ENCODE data around the gene CHAT.
A peak's percentile ranks its signal among the peaks of the same experiment; 100 is the strongest.

The CHAT gene

DNA sequence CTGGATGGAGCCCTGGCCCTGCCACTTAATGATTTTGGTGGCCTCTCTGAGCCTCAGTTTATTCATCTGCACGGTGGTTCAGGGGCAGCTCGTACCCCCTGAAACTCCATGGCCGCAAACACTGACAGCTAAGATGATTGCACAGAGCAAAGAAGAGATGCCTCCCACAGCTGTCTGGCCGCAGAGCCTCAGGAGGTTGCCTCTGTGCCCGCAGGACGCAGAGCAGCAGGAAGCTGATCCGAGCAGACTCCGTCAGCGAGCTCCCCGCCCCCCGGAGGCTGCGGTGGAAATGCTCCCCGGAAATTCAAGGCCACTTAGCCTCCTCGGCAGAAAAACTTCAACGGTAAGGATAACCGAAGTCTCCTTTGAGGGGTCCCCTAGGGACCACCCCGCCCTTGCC is 35.5 kb downstream of the CHAT start:
- Histone ChIP-seq H3K27ac (ENCODE audit: extremely low read depth, low read depth, low read length) (no peak overlapping the region), H3K9me3 (ENCODE audit: control insufficient read depth, insufficient read depth, low read depth, low read length) (no peaks in the 10 kb centered on the region), H3K4me1 (ENCODE audit: control insufficient read depth, insufficient read depth, low read length) (no peaks in the 10 kb centered on the region), H3K4me3 (ENCODE audit: low read depth, low read length) (no peak overlapping the region), H3K36me3 (ENCODE audit: control insufficient read depth in 2 of 2, insufficient read depth in 1 of 2, low read length in 2 of 2) (no peaks in the 10 kb centered on the region)
- POLR2A ChIA-PET = no interaction called here
- CTCF ChIA-PET = interaction anchor here (1.5 kb wide), 1 partner anchor 56 kb away, joined by 4 read pairs; no protein-coding TSS in a partner anchor
- TF ChIP-seq SCRT1 (tag by site-specific recombination; IDR thresholded peaks at IDR 0.05; ENCODE audit: borderline replicate concordance) (no peak), ZNF433 (tag by site-specific recombination; IDR thresholded peaks at IDR 0.05; ENCODE audit: low read depth) (no peak), GLIS2 (tag by site-specific recombination; IDR thresholded peaks at IDR 0.05) (no peak), ZNF266 (tag by site-specific recombination; IDR thresholded peaks at IDR 0.05; ENCODE audit: low read depth) (no peak), ZNF792 (tag by site-specific recombination; IDR thresholded peaks at IDR 0.05) (no peak)

DNA sequence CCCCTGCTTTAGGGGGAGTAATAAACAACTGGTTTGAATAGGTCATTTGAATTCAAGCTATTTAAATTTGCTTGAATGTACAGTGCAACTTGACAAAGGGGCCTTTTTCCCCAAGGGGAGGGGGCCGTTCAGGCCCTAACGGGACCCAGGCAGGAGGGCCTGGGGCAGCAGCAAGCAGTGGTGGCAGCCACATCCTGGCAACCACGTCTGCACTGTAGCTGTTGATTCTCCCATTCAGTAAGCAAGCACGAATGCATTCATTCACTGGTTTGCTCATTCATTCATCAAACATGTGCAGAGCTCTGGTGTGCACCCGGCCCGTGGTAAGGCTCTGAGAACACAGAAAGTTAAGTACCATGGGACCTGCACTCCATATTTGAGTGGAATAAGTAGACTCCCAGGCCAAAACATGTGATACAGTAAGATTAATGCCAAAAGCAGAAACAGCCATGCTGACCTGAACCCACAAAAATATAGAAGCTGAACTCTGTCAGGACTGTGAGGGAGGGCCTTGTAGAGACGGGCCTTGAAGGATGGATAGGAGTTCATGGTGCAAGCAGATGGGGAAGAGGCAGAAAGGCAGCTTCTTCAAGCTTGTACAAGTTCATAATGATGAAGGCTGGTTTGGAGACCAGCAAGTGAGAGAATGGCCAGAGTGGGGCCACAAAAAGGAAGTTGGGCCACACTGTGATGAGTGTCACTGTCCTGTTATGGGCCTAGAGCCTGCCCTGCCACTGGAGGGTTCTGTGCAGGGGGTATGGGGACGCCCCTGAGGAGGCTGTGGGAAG is 36.3 kb downstream of the CHAT start:
- Histone ChIP-seq H3K9me3 (ENCODE audit: control insufficient read depth, insufficient read depth, low read depth, low read length) (no peaks in the 10 kb centered on the region), H3K4me3 (ENCODE audit: low read depth, low read length) (no peak overlapping the region), H3K27ac (ENCODE audit: extremely low read depth, low read depth, low read length) (no peak overlapping the region), H3K4me1 (ENCODE audit: control insufficient read depth, insufficient read depth, low read length) (no peaks in the 10 kb centered on the region), H3K36me3 (ENCODE audit: control insufficient read depth in 2 of 2, insufficient read depth in 1 of 2, low read length in 2 of 2) (no peaks in the 10 kb centered on the region)
- CTCF ChIA-PET = interaction anchor here (0.6 to 1.5 kb wide), 2 partner anchors 57 to 1556 kb away, joined by 4 to 8 read pairs; no protein-coding TSS in a partner anchor
- peak; percentile 66; the same call in 1 of the 2 replicates for TF ChIP-seq ZFP3 (tag by site-specific recombination; IDR thresholded peaks at IDR 0.05; ENCODE audit: low read depth)
- TF ChIP-seq, protein P1, sequence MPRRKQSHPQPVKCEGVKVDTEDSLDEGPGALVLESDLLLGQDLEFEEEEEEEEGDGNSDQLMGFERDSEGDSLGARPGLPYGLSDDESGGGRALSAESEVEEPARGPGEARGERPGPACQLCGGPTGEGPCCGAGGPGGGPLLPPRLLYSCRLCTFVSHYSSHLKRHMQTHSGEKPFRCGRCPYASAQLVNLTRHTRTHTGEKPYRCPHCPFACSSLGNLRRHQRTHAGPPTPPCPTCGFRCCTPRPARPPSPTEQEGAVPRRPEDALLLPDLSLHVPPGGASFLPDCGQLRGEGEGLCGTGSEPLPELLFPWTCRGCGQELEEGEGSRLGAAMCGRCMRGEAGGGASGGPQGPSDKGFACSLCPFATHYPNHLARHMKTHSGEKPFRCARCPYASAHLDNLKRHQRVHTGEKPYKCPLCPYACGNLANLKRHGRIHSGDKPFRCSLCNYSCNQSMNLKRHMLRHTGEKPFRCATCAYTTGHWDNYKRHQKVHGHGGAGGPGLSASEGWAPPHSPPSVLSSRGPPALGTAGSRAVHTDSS (tag by site-specific recombination; IDR thresholded peaks at IDR 0.05) = no peak
- POLR2A ChIA-PET = no interaction called here

DNA sequence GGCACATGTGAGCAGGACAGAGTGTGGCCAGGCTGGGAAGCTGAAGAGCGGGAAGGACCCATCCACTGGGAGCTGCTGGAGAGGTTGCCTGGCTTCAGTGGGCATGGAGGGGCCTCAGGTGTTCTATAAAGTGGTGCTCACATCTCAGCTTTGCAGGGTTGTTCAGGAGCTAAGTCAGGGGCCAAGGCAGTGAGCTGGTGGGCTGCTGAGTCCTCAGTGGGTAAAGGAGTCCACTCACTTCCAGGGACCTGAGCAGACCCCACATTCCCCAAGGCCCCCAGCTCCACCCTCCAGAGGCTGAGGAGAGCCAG is 36.8 kb downstream of the CHAT start:
- ChIA-PET CTCF (interaction anchor here (0.6 to 1.5 kb wide), 2 partner anchors 57 to 1556 kb away, joined by 4 to 8 read pairs; no protein-coding TSS in a partner anchor), POLR2A (no interaction called here)
- TF ChIP-seq, protein P2, sequence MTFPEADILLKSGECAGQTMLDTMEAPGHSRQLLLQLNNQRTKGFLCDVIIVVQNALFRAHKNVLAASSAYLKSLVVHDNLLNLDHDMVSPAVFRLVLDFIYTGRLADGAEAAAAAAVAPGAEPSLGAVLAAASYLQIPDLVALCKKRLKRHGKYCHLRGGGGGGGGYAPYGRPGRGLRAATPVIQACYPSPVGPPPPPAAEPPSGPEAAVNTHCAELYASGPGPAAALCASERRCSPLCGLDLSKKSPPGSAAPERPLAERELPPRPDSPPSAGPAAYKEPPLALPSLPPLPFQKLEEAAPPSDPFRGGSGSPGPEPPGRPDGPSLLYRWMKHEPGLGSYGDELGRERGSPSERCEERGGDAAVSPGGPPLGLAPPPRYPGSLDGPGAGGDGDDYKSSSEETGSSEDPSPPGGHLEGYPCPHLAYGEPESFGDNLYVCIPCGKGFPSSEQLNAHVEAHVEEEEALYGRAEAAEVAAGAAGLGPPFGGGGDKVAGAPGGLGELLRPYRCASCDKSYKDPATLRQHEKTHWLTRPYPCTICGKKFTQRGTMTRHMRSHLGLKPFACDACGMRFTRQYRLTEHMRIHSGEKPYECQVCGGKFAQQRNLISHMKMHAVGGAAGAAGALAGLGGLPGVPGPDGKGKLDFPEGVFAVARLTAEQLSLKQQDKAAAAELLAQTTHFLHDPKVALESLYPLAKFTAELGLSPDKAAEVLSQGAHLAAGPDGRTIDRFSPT (tag by site-specific recombination; IDR thresholded peaks at IDR 0.05) = no peak
- TF ChIP-seq ZFHX2 (tag by site-specific recombination; conservative IDR thresholded peaks at IDR 0.05) = no peak
- TF ChIP-seq, protein P3, sequence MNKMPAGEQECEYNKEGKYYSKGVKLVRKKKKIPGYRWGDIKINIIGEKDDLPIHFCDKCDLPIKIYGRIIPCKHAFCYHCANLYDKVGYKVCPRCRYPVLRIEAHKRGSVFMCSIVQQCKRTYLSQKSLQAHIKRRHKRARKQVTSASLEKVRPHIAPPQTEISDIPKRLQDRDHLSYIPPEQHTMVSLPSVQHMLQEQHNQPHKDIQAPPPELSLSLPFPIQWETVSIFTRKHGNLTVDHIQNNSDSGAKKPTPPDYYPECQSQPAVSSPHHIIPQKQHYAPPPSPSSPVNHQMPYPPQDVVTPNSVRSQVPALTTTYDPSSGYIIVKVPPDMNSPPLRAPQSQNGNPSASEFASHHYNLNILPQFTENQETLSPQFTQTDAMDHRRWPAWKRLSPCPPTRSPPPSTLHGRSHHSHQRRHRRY (tag by site-specific recombination; IDR thresholded peaks at IDR 0.05) = no peak
- TF ChIP-seq, protein P4, sequence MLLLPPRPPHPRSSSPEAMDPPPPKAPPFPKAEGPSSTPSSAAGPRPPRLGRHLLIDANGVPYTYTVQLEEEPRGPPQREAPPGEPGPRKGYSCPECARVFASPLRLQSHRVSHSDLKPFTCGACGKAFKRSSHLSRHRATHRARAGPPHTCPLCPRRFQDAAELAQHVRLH (tag by site-specific recombination; IDR thresholded peaks at IDR 0.05) = no peak
- no peak for TF ChIP-seq ZNF626 (tag by site-specific recombination; IDR thresholded peaks at IDR 0.05)
- TF ChIP-seq ZNF514 (tag by site-specific recombination; IDR thresholded peaks at IDR 0.05) = no peak
- TF ChIP-seq ZNF558 (tag by site-specific recombination; IDR thresholded peaks at IDR 0.05) = no peak
- no peak for TF ChIP-seq ZNF2 (tag by site-specific recombination; IDR thresholded peaks at IDR 0.05)
- no peaks in the 10 kb centered on the region for H3K36me3 ChIP-seq (ENCODE audit: control insufficient read depth in 2 of 2, insufficient read depth in 1 of 2, low read length in 2 of 2)
- H3K9me3 ChIP-seq (ENCODE audit: control insufficient read depth, insufficient read depth, low read depth, low read length) = no peaks in the 10 kb centered on the region
- no peak overlapping the region for H3K4me3 ChIP-seq (ENCODE audit: low read depth, low read length)
- H3K27ac ChIP-seq (ENCODE audit: extremely low read depth, low read depth, low read length) = no peak overlapping the region
- no peaks in the 10 kb centered on the region for H3K4me1 ChIP-seq (ENCODE audit: control insufficient read depth, insufficient read depth, low read length)
